HepG2 (cell line): Measurements from ENCODE around the gene RHBDL3. TPM values are rescaled to one million over a fixed set of nuclear protein-coding genes. Genes with fewer than 3 reads are reported as not detected.

Source experiments
- ARID5B ChIP-seq: IDR thresholded peaks from 2 replicates; pipeline ENCODE4 v1.4.0; 2020; ENCODE audit warnings: mild to moderate bottlenecking, missing genetic modification reagents
- ARNT ChIP-seq: fragments of 450-650 bp; IDR thresholded peaks from 2 replicates; pipeline ENCODE4 v1.6.1; 2017
- ATAD3A ChIP-seq: sonication (generic); formaldehyde crosslinking; IDR thresholded peaks from 2 replicates; pipeline ENCODE4 v1.4.0; 2020; ENCODE audit warnings: missing genetic modification reagents
- BATF2 ChIP-seq: sonication (generic); formaldehyde crosslinking; IDR thresholded peaks from 2 replicates; pipeline ENCODE4 v1.8.0; 2022; ENCODE audit warnings: mild to moderate bottlenecking, missing genetic modification reagents, moderate library complexity
- BHLHE40 ChIP-seq: IDR thresholded peaks from 2 replicates; pipeline ENCODE4 v1.6.1; 2011; ENCODE audit warnings: low read length, improper control_type of control experiment
- DBP ChIP-seq: sonication (generic); formaldehyde crosslinking; IDR thresholded peaks from 2 replicates; pipeline ENCODE4 v1.4.0; 2020; ENCODE audit warnings: missing genetic modification reagents; ENCODE audit errors: not compliant biosample characterization
- DMAP1 ChIP-seq: IDR thresholded peaks from 2 replicates; pipeline ENCODE4 v1.6.1; 2016
- FOSL2 ChIP-seq: sonication (generic); formaldehyde crosslinking; IDR thresholded peaks from 2 replicates; pipeline ENCODE4 v1.4.0; 2020; ENCODE audit warnings: missing genetic modification reagents
- FOXA3 ChIP-seq: IDR thresholded peaks from 2 replicates; pipeline ENCODE4 v1.6.1; 2016; ENCODE audit warnings: missing genetic modification reagents, missing compliant biosample characterization
- GATAD2A ChIP-seq: IDR thresholded peaks from 2 replicates; pipeline ENCODE4 v1.6.1; 2016
- ISX ChIP-seq: sonication (generic); formaldehyde crosslinking; conservative IDR thresholded peaks from 2 replicates; pipeline ENCODE4 v1.5.0; 2020; ENCODE audit warnings: missing genetic modification reagents
- KDM5A ChIP-seq: fragments of 200-600 bp; sonication (generic); IDR thresholded peaks from 2 replicates; pipeline ENCODE4 v1.7.0; 2018; ENCODE audit warnings: antibody characterized with exemption, mild to moderate bottlenecking, low read length, borderline replicate concordance
- NAIF1 ChIP-seq: sonication (generic); formaldehyde crosslinking; IDR thresholded peaks from 2 replicates; pipeline ENCODE4 v1.5.0; 2020; ENCODE audit warnings: mild to moderate bottlenecking, missing genetic modification reagents, borderline replicate concordance
- PCBP1 ChIP-seq: fragments of 200-400 bp; formaldehyde crosslinking; IDR thresholded peaks from 2 replicates; pipeline ENCODE4 v1.6.1; 2017; ENCODE audit warnings: mild to moderate bottlenecking, low read depth, low read length, borderline replicate concordance
- RELA ChIP-seq: sonication (generic); formaldehyde crosslinking; IDR thresholded peaks from 2 replicates; pipeline ENCODE4 v1.4.0; 2020; ENCODE audit warnings: missing genetic modification reagents
- RXRA ChIP-seq: sonication (generic); formaldehyde crosslinking; IDR thresholded peaks from 2 replicates; pipeline ENCODE4 v1.5.1; 2020; ENCODE audit warnings: missing genetic modification reagents
- SIX1 ChIP-seq: sonication (generic); formaldehyde crosslinking; IDR thresholded peaks from 2 replicates; pipeline ENCODE4 v1.4.0; 2020; ENCODE audit warnings: missing genetic modification reagents, borderline replicate concordance
- SMC3 ChIP-seq: IDR thresholded peaks from 2 replicates; pipeline ENCODE4 v1.6.1; 2011; ENCODE audit warnings: low read length, improper control_type of control experiment
- STAG1 ChIP-seq: sonication (generic); formaldehyde crosslinking; IDR thresholded peaks from 2 replicates; pipeline ENCODE4 v1.4.0; 2020; ENCODE audit warnings: missing genetic modification reagents
- TEAD2 ChIP-seq: sonication (generic); formaldehyde crosslinking; IDR thresholded peaks from 2 replicates; pipeline ENCODE4 v1.9.0; 2021; ENCODE audit warnings: missing genetic modification reagents
- ZBTB33 ChIP-seq: sonication (generic); formaldehyde crosslinking; IDR thresholded peaks from 2 replicates; pipeline ENCODE4 v1.4.0; 2020; ENCODE audit warnings: missing genetic modification reagents
- ZFP36L2 ChIP-seq: sonication (generic); formaldehyde crosslinking; IDR thresholded peaks from 2 replicates; pipeline ENCODE4 v1.4.0; 2020; ENCODE audit warnings: missing genetic modification reagents
- ZNF124 ChIP-seq: sonication (generic); formaldehyde crosslinking; IDR thresholded peaks from 2 replicates; pipeline ENCODE4 v1.4.0; 2020; ENCODE audit warnings: missing genetic modification reagents
- ZNF30 ChIP-seq: sonication (generic); formaldehyde crosslinking; IDR thresholded peaks from 2 replicates; pipeline ENCODE4 v1.5.0; 2020; ENCODE audit warnings: mild to moderate bottlenecking, missing genetic modification reagents
- ZNF556 ChIP-seq: sonication (generic); formaldehyde crosslinking; IDR thresholded peaks from 2 replicates; pipeline ENCODE4 v1.4.0; 2020; ENCODE audit warnings: mild to moderate bottlenecking, missing genetic modification reagents, borderline replicate concordance
- ZNF563 ChIP-seq: sonication (generic); formaldehyde crosslinking; IDR thresholded peaks from 2 replicates; pipeline ENCODE4 v1.8.0; 2022; ENCODE audit warnings: mild to moderate bottlenecking, moderate library complexity, missing genetic modification reagents
- ZNF816 ChIP-seq: sonication (generic); formaldehyde crosslinking; IDR thresholded peaks from 2 replicates; pipeline ENCODE4 v1.8.0; 2022; ENCODE audit warnings: missing genetic modification reagents, mild to moderate bottlenecking, borderline replicate concordance
- polyA plus RNA-seq, 8 experiments: library from polyadenylated mRNA; depleted of rRNA in 3 of 8; stranded (reverse) in 7 of 8; unstranded in 1 of 8; fragments of >200 nt; fragmentation: Illumina TruSeq in 4 of 8; extraction: Trizol in 4 of 8; gene quantifications; 2 replicates each; pipeline versions ENCODE4 v1.2.1 to v1.2.3, GENCODE V29; 2011 to 2016; ENCODE audit warnings: low read depth in 4 of 8, missing spikeins in 1 of 8, mixed read lengths in 1 of 8; ENCODE audit not compliant: insufficient read depth in 1 of 8
- total RNA-seq, 5 experiments: library from RNA; depleted of rRNA; stranded (reverse); fragments of >200 nt; fragmentation: Illumina TruSeq; extraction: Trizol; gene quantifications; 2 replicates each; pipeline ENCODE4 v1.2.3, GENCODE V29; 2016; ENCODE audit warnings: low read depth in 1 of 5

Gene RHBDL3
- total and polyA plus RNA-seq, 2 of the 13 experiments (the other 11 are each of a cell fraction or from before 2014, with no cell fraction given) = 0.09 TPM; not detected in 1

DNA sequence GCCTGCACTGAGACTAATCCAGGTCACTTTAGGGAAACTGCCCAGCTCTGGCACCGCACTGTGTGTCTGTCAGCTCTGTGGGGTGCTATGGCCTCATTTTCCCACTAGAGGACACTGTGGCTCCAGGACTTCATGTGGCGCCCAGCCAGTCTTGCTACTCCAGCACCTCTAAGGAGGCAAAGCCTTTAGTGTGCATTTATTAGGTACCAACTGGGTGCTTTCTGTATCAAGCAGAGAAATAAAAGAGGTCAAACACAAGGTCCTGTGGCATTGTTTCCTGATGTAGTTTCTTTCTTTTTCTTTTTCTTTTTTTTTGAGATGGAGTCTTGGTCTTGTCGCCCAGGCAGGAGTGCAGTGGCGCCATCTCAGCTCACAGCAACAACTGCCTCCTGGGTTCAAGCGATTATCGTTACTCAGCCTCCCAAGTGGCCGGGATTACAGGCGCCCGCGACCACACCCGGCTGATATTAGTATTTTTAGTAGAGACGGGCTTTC, 12.5 kb upstream of the RHBDL3 start (continued):
- TF ChIP-seq ZBTB33 (CRISPR knock-in tag) = peak; percentile 31; the same call in 1 of the 2 replicates
- TF ChIP-seq BATF2 (CRISPR knock-in tag) = no peak
- TF ChIP-seq RELA (CRISPR knock-in tag) = no peak
- TF ChIP-seq ZFP36L2 (CRISPR knock-in tag) = no peak
- TF ChIP-seq SIX1 (CRISPR knock-in tag) = no peak
- no peak for TF ChIP-seq RXRA
- no peak for TF ChIP-seq NAIF1
- TF ChIP-seq BHLHE40 = 0 out of 2 replicates have a peak, but pooled peaks have one; percentile 27
- no peak for TF ChIP-seq ZNF124 (CRISPR knock-in tag)
- TF ChIP-seq ARNT = no peak
- TF ChIP-seq ISX (CRISPR knock-in tag) = no peak
- peak; percentile 98 for TF ChIP-seq SMC3
- TF ChIP-seq ZNF563 (CRISPR knock-in tag) = no peak
- TF ChIP-seq KDM5A = no peak
- no peak for TF ChIP-seq ZNF556
- no peak for TF ChIP-seq FOXA3 (CRISPR knock-in tag)
- no peak for TF ChIP-seq PCBP1
- peak; percentile 15; the same call in 1 of the 2 replicates for TF ChIP-seq FOSL2
- TF ChIP-seq ZNF816 (CRISPR knock-in tag) = no peak
- TF ChIP-seq ARID5B (CRISPR knock-in tag) = 0 out of 2 replicates have a peak, but pooled peaks have one; percentile 10
- no peak for TF ChIP-seq DMAP1 (CRISPR knock-in tag)
- TF ChIP-seq ZNF30 (CRISPR knock-in tag) = no peak
- peak; percentile 98 for TF ChIP-seq STAG1 (CRISPR knock-in tag)
- TF ChIP-seq GATAD2A (CRISPR knock-in tag) = 0 out of 2 replicates have a peak, but pooled peaks have one; percentile 34
- TF ChIP-seq ATAD3A (CRISPR knock-in tag) = no peak
- TF ChIP-seq DBP (CRISPR knock-in tag) = no peak
- no peak for TF ChIP-seq TEAD2 (CRISPR knock-in tag)
